ENCODE data around the gene GALR2.

GALR2 gene

DNA sequence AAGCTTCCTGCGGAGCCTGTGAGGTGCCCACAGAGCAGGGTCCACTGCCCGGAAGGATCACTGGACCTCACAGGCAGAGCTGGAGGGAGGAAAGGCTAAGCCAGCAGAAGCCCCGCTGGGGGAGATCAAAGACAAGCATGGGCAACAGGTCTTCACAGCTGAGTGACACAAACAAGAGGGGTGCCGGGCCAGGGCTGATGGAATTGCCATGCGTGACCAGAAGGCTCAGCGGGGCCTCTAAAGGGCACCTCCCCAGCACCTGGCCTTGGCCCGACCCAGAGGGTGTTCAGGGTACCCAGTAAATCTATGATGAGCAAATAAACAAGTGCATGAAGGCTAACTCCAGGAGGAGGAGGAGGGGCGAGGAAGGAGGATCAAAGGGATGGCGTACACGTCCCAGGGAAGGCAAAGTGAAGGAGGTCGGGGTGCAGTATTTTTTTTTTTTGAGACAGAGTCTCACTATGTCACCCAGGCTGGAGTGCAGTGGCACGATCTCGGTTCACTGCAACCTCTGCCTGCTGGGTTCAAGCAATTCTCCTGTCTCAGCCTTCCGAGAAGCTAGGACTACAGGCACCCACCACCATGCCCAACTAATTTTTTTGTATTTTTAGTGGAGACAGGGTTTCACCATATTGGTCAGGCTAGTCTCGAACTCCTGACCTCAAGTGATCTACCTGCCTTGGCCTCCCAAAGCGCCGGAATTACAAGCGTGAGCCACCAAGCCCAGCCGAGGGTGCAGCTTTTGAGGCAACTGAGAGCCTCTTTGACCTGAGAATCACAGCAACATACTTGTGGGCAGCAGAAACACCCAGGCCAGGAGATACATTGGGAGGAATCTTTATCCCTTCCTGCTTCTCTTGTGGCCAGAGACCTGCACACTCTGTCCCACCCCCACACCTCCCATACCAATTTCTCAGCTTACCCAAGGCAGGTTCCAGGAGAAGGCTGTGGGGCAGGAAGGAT is 45.1 kb downstream of the GALR2 start:
- no peak overlapping the region for H3K4me3 ChIP-seq (ENCODE audit: low read depth, low read length)
- TF ChIP-seq, protein P1, sequence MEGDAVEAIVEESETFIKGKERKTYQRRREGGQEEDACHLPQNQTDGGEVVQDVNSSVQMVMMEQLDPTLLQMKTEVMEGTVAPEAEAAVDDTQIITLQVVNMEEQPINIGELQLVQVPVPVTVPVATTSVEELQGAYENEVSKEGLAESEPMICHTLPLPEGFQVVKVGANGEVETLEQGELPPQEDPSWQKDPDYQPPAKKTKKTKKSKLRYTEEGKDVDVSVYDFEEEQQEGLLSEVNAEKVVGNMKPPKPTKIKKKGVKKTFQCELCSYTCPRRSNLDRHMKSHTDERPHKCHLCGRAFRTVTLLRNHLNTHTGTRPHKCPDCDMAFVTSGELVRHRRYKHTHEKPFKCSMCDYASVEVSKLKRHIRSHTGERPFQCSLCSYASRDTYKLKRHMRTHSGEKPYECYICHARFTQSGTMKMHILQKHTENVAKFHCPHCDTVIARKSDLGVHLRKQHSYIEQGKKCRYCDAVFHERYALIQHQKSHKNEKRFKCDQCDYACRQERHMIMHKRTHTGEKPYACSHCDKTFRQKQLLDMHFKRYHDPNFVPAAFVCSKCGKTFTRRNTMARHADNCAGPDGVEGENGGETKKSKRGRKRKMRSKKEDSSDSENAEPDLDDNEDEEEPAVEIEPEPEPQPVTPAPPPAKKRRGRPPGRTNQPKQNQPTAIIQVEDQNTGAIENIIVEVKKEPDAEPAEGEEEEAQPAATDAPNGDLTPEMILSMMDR (IDR thresholded peaks at IDR 0.05; ENCODE audit: control insufficient read depth, extremely low read depth, insufficient read depth) = no peak
- DNase-seq (ENCODE audit: low read depth) = no peak

- TF ChIP-seq, protein P1 (IDR thresholded peaks at IDR 0.05; ENCODE audit: control insufficient read depth, extremely low read depth, insufficient read depth) = no peak
- no peak overlapping the region for H3K4me3 ChIP-seq (ENCODE audit: low read depth, low read length)
These were observed 46.1 kb downstream of the GALR2 start for GRCh38 chr17:76120658-76121008.

GRCh38 chr17:76121932-76122430 is 47.4 kb downstream of the GALR2 start:
- H3K4me3 ChIP-seq (ENCODE audit: low read depth, low read length) = no peak overlapping the region
- TF ChIP-seq, protein P1 (IDR thresholded peaks at IDR 0.05; ENCODE audit: control insufficient read depth, extremely low read depth, insufficient read depth) = no peak
- DNase-seq (ENCODE audit: low read depth) = no peak

More at GRCh38 chr17:76120658-76121008, 46.1 kb downstream of the GALR2 start:
- DNase-seq (ENCODE audit: low read depth) = no peak

- TF ChIP-seq, protein P1 (IDR thresholded peaks at IDR 0.05; ENCODE audit: control insufficient read depth, extremely low read depth, insufficient read depth) = no peak
These were observed 48.0 kb downstream of the GALR2 start for GRCh38 chr17:76122431-76123190.

GRCh38 chr17:76123191-76123499 is 48.6 kb downstream of the GALR2 start:
- H3K4me3 ChIP-seq (ENCODE audit: low read depth, low read length) = no peak overlapping the region
- TF ChIP-seq, protein P1 (IDR thresholded peaks at IDR 0.05; ENCODE audit: control insufficient read depth, extremely low read depth, insufficient read depth) = no peak
- no peak for DNase-seq (ENCODE audit: low read depth)

More at GRCh38 chr17:76122431-76123190, 48.0 kb downstream of the GALR2 start:
- no peak overlapping the region for H3K4me3 ChIP-seq (ENCODE audit: low read depth, low read length)
- no peak for DNase-seq (ENCODE audit: low read depth)

GRCh38 chr17:76123749-76124581 is 49.4 kb downstream of the GALR2 start:
- no peak for DNase-seq (ENCODE audit: low read depth)
- no peak overlapping the region for H3K4me3 ChIP-seq (ENCODE audit: low read depth, low read length)
- TF ChIP-seq, protein P1 (IDR thresholded peaks at IDR 0.05; ENCODE audit: control insufficient read depth, extremely low read depth, insufficient read depth) = no peak
